ENCODE data around the gene CTRL. TPM values are rescaled to one million over a fixed set of nuclear protein-coding genes. Genes with fewer than 3 reads are reported as not detected.
"Not testable (repeated sequence)": the region's sequence is repeated elsewhere in the genome, so short reads cannot be mapped to it uniquely, and the experiment has no call there.

CTRL gene
- 0.48 TPM for total RNA-seq (ENCODE audit: insufficient read depth, low replicate concordance)

GRCh38 chr16:67931712-67932461 lies at the start of gene CTRL:
Gene CTRL, minus strand, starts transcription at chr16:67931862. Its CDS starts 10 bp downstream, at chr16:67931852.
- no peak for DNase-seq (ENCODE audit: low spot score)

- no peak for DNase-seq (ENCODE audit: low spot score)
Observed at GRCh38 chr16:67979955-67980678, 48.5 kb upstream of the CTRL start, which contains the start of gene DPEP3. Gene DPEP3, minus strand, starts transcription at chr16:67980499. Its CDS starts 119 bp downstream, at chr16:67980380.

GRCh38 chr16:67977469-67978227 lies 46.0 kb upstream of the CTRL start:
- DNase-seq (ENCODE audit: low spot score): no peak

GRCh38 chr16:67977005-67977404 lies 45.3 kb upstream of the CTRL start:
- no peak for DNase-seq (ENCODE audit: low spot score)

- no peak for DNase-seq (ENCODE audit: low spot score)
Observed at GRCh38 chr16:67976205-67976604, 44.5 kb upstream of the CTRL start.

- no peak for DNase-seq (ENCODE audit: low spot score)
Observed at GRCh38 chr16:67975321-67976105, 43.9 kb upstream of the CTRL start.

- DNase-seq (ENCODE audit: low spot score): not testable (repeated sequence)
Observed at GRCh38 chr16:67972285-67972684, 40.6 kb upstream of the CTRL start.

GRCh38 chr16:67971111-67971510 lies 39.4 kb upstream of the CTRL start:
- DNase-seq (ENCODE audit: low spot score): no peak

GRCh38 chr16:67969254-67970039 lies 37.8 kb upstream of the CTRL start:
- peak; percentile 38 for DNase-seq (ENCODE audit: low spot score)

- DNase-seq (ENCODE audit: low spot score): peak; percentile 94
Observed at GRCh38 chr16:67968400-67969253, 37.0 kb upstream of the CTRL start, which contains the start of gene SLC12A4. Gene SLC12A4, minus strand, starts transcription at chr16:67968637. Its CDS starts 84 bp downstream, at chr16:67968553.

GRCh38 chr16:67967958-67968399 lies 36.3 kb upstream of the CTRL start:
- DNase-seq (ENCODE audit: low spot score): peak; percentile 71

GRCh38 chr16:67967183-67967957 lies 35.7 kb upstream of the CTRL start:
- DNase-seq (ENCODE audit: low spot score): peak; percentile 46

- DNase-seq (ENCODE audit: low spot score): peak; percentile 50
Observed at GRCh38 chr16:67966549-67967182, 35.0 kb upstream of the CTRL start.

- DNase-seq (ENCODE audit: low spot score): peak; percentile 44
Observed at GRCh38 chr16:67965668-67966548, 34.2 kb upstream of the CTRL start.

- no peak for DNase-seq (ENCODE audit: low spot score)
Observed at GRCh38 chr16:67964477-67965131, 32.9 kb upstream of the CTRL start.

GRCh38 chr16:67963662-67964321 lies 32.1 kb upstream of the CTRL start:
- peak; percentile 24 for DNase-seq (ENCODE audit: low spot score)
